Parathyroid adenoma (tissue), 2 donors: Measurements from ENCODE around the gene ZNF337.
"Not testable (repeated sequence)": the region's sequence is repeated elsewhere in the genome, so short reads cannot be mapped to it uniquely, and the experiment has no call there.

ENCODE experiments used
- H2AFZ ChIP-seq: fragments of 300-600 bp; sonication (generic); one replicate; pipeline ENCODE4 v1.7.0; 2017; ENCODE audit warnings: antibody characterized with exemption, mild to moderate bottlenecking
- H3K27ac ChIP-seq: fragments of 300-600 bp; sonication (generic); one replicate; pipeline ENCODE4 v1.7.0; 2017
- H3K27me3 ChIP-seq: fragments of 300-600 bp; sonication (generic); one replicate; pipeline ENCODE4 v1.7.0; 2017; ENCODE audit warnings: low read length; ENCODE audit not compliant: control insufficient read depth, insufficient read depth
- H3K36me3 ChIP-seq: fragments of 300-600 bp; sonication (generic); one replicate; pipeline ENCODE4 v1.7.0; 2017; ENCODE audit warnings: low read length; ENCODE audit not compliant: control insufficient read depth, insufficient read depth
- H3K4me1 ChIP-seq: fragments of 300-600 bp; sonication (generic); one replicate; pipeline ENCODE4 v1.7.0; 2017; ENCODE audit warnings: control low read depth
- H3K4me2 ChIP-seq: fragments of 300-600 bp; sonication (generic); one replicate; pipeline ENCODE4 v1.7.0; 2017; ENCODE audit warnings: low read length
- H3K4me3 ChIP-seq: fragments of 300-600 bp; sonication (generic); one replicate; pipeline ENCODE4 v1.7.0; 2017; ENCODE audit warnings: low read depth, low read length
- H3K79me2 ChIP-seq: fragments of 300-600 bp; sonication (generic); one replicate; pipeline ENCODE4 v1.7.0; 2017; ENCODE audit warnings: control low read depth
- H3K9ac ChIP-seq: fragments of 300-600 bp; sonication (generic); one replicate; pipeline ENCODE4 v1.7.0; 2017; ENCODE audit warnings: mild to moderate bottlenecking
- H3K9me3 ChIP-seq: fragments of 300-600 bp; sonication (generic); one replicate; pipeline ENCODE4 v1.7.0; 2017; ENCODE audit warnings: low read length; ENCODE audit not compliant: control insufficient read depth
- TF ChIP-seq, protein P1 (sequence below): fragments of 300-600 bp; sonication (generic); IDR thresholded peaks from one replicate; pipeline ENCODE4 v1.7.0; 2017; ENCODE audit warnings: antibody characterized with exemption, mild to moderate bottlenecking
- donor health status: primary hyperparathyroidism.

ZNF337 gene

DNA sequence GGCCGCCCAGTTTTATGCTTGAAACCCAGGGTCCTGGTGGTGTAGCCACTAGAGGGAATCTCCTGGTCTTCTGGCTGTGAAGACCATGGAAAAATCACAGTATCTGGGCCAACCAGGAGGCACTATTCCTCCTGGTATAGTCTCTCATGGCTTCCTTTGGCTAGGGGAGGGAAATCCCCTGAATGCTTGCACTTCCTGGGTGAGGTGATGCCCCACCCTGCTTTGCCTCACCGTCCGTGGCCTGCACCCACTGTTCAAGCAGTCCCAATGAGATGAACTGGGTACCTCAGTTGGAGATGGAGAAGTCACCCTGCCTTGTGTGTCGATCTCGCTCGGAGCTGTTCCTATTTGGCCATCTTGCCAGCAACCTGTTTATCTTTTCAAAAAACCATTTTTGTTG lies 10.1 kb upstream of the ZNF337 start:
- H3K36me3 ChIP-seq = no peaks in the 10 kb centered on the region
- no peak overlapping the region for H3K4me2 ChIP-seq
- H2AFZ ChIP-seq = no peak overlapping the region
- H3K9ac ChIP-seq = no peak overlapping the region
- TF ChIP-seq, protein P1, sequence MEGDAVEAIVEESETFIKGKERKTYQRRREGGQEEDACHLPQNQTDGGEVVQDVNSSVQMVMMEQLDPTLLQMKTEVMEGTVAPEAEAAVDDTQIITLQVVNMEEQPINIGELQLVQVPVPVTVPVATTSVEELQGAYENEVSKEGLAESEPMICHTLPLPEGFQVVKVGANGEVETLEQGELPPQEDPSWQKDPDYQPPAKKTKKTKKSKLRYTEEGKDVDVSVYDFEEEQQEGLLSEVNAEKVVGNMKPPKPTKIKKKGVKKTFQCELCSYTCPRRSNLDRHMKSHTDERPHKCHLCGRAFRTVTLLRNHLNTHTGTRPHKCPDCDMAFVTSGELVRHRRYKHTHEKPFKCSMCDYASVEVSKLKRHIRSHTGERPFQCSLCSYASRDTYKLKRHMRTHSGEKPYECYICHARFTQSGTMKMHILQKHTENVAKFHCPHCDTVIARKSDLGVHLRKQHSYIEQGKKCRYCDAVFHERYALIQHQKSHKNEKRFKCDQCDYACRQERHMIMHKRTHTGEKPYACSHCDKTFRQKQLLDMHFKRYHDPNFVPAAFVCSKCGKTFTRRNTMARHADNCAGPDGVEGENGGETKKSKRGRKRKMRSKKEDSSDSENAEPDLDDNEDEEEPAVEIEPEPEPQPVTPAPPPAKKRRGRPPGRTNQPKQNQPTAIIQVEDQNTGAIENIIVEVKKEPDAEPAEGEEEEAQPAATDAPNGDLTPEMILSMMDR = no peak
- H3K4me3 ChIP-seq = no peak overlapping the region
- H3K9me3 ChIP-seq = no peaks in the 10 kb centered on the region
- H3K27me3 ChIP-seq = no peaks in the 10 kb centered on the region
- H3K27ac ChIP-seq = no peak overlapping the region
- no peaks in the 10 kb centered on the region for H3K4me1 ChIP-seq
- H3K79me2 ChIP-seq = peaks cover 16% of the 10 kb centered on the region

DNA sequence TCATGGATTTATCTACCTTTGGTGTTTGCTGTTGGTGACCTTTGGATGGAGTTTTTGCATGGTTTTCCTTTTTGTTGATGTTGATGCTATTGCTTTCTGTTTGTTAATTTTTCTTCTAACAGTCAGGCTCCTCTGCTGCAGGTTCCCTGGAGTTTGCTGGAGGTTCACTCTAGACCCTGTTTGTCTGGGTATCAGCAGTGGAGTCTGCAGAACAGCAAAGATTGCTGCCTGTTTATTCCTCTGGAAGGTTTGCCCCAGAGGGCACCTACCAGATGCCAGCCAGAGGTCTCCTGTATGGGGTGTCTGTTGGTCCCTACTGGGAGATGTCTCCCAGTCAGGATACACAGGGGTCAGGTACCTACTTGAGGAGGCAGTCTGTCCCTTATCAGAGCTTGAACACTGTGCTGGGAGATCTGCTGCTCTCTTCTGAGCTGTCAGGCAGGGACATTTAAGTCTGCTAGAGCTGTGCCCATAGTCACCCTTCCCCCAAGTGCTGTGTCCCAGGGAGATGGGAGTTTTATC lies 9.2 kb upstream of the ZNF337 start:
- H3K36me3 ChIP-seq = no peaks in the 10 kb centered on the region
- no peaks in the 10 kb centered on the region for H3K27me3 ChIP-seq
- H3K9ac ChIP-seq = no peak overlapping the region
- TF ChIP-seq, protein P1 = no peak
- H3K4me2 ChIP-seq = no peak overlapping the region
- peaks cover 19% of the 10 kb centered on the region for H3K79me2 ChIP-seq
- no peak overlapping the region for H3K4me3 ChIP-seq
- H2AFZ ChIP-seq = no peak overlapping the region
- H3K27ac ChIP-seq = no peak overlapping the region
- no peaks in the 10 kb centered on the region for H3K9me3 ChIP-seq
- H3K4me1 ChIP-seq = no peaks in the 10 kb centered on the region

DNA sequence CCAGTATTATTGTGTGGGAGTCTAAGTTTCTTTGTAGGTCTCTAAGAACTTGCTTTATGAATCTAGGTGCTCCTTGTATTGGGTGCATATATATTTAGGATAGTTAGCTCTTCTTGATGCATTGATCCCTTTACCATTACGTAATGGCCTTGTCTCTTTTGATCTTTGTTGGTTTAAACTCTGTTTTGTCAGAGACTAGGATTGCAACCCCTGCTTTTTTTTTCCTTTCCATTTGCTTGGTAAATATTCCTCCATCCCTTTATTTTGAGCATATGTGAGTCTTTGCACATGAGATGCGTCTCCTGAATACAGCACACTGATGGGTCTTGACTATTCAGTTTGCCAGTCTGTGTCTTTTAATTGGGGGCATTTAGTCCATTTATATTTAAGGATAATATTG lies 7.7 kb upstream of the ZNF337 start:
- H3K36me3 ChIP-seq, H3K9me3 ChIP-seq, H3K4me3 ChIP-seq, H3K27ac ChIP-seq, H3K27me3 ChIP-seq, H3K4me1 ChIP-seq, H2AFZ ChIP-seq, H3K4me2 ChIP-seq, H3K9ac ChIP-seq: not testable (repeated sequence)
- peaks cover 11% of the 10 kb centered on the region for H3K79me2 ChIP-seq

DNA sequence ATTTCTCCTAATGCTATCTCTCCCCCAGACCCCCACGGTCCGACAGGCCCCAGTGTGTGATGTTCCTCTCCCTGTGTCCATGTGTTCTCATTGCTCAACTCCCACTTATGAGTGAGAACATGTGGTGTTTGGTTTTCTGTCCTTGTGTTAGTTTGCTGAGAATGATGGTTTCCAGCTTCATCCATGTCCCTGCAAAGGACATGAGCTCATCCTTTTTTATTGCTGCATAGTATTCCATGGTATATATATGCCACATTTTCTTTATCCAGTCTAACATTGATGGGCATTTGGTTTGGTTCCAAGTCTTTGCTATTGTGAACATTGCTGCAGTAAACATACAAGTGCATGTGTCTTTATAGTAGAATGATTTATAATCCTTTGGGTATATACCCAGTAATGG lies 4.2 kb upstream of the ZNF337 start:
- not testable (repeated sequence) for H3K4me3 ChIP-seq, H3K27ac ChIP-seq, H3K4me2 ChIP-seq, H3K9ac ChIP-seq, H3K9me3 ChIP-seq, H3K4me1 ChIP-seq, H3K36me3 ChIP-seq, H2AFZ ChIP-seq, H3K27me3 ChIP-seq
- peaks cover 11% of the 10 kb centered on the region for H3K79me2 ChIP-seq

DNA sequence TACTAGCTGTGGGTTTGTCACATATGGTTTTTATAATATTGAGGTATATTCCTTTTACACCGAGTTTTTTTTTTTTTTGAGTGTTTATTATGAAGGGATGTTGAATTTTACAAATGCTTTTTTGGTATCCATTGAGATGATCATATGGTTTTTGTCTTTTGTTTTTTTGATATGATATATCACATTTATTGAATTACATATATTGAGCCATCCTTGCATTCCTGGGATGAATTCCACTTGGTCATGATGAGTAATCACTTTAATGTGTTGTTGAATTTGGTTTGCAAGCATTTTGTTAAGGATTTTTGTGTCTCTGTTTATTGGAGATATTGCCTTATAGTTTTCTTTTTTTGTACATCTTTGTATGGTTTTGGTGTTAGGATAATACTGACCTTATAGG lies 3.3 kb upstream of the ZNF337 start:
- TF ChIP-seq, protein P1 = no peak
- Histone ChIP-seq H3K79me2 (peaks cover 11% of the 10 kb centered on the region), H3K9me3 (no peaks in the 10 kb centered on the region), H2AFZ (no peak overlapping the region), H3K4me3 (no peak overlapping the region), H3K4me2 (no peak overlapping the region), H3K4me1 (no peaks in the 10 kb centered on the region), H3K36me3 (no peaks in the 10 kb centered on the region), H3K27ac (no peak overlapping the region), H3K9ac (no peak overlapping the region), H3K27me3 (no peaks in the 10 kb centered on the region)

GRCh38 chr20:25697132-25697446 lies 436 bp upstream of the ZNF337 start:
- TF ChIP-seq, protein P1 = no peak
- Histone ChIP-seq H3K27ac (peak overlapping the region; percentile 80), H3K4me2 (peak overlapping the region; percentile 73)

More at GRCh38 chr20:25697132-25697446, 436 bp upstream of the ZNF337 start:
- Histone ChIP-seq H2AFZ (peak overlapping the region; percentile 96), H3K4me3 (peak overlapping the region; percentile 78), H3K36me3 (no peaks in the 10 kb centered on the region), H3K27me3 (no peaks in the 10 kb centered on the region), H3K9ac (no peak overlapping the region), H3K9me3 (no peaks in the 10 kb centered on the region), H3K79me2 (peaks cover 6% of the 10 kb centered on the region), H3K4me1 (no peaks in the 10 kb centered on the region)
